HUES64 (cell line): ENCODE results near the gene MMP28. TPM values are rescaled to one million over a fixed set of nuclear protein-coding genes. Genes with fewer than 3 reads are reported as not detected.

Experiments
- H3K27ac ChIP-seq: 2 replicates; pipeline ENCODE4 v1.7.0; 2013; ENCODE audit warnings: low read depth, low read length, inconsistent platforms
- H3K27me3 ChIP-seq: 2 replicates; pipeline ENCODE4 v1.6.1; 2013; ENCODE audit warnings: mild to moderate bottlenecking, low read length; ENCODE audit not compliant: insufficient read depth
- H3K36me3 ChIP-seq: 2 replicates; pipeline ENCODE4 v1.6.1; 2013; ENCODE audit warnings: mild to moderate bottlenecking, low read length; ENCODE audit not compliant: insufficient read depth
- H3K4me1 ChIP-seq: 2 replicates; pipeline ENCODE4 v1.6.1; 2013; ENCODE audit warnings: mild to moderate bottlenecking, low read length, moderate library complexity; ENCODE audit not compliant: insufficient read depth
- H3K4me3 ChIP-seq: 2 replicates; pipeline ENCODE4 v1.5.1; 2013; ENCODE audit warnings: mild to moderate bottlenecking, low read length, moderate library complexity
- H3K9ac ChIP-seq: 2 replicates; pipeline ENCODE4 v1.6.1; 2013; ENCODE audit warnings: mild to moderate bottlenecking, low read depth, low read length
- H3K9me3 ChIP-seq: 2 replicates; pipeline ENCODE4 v1.6.1; 2013; ENCODE audit warnings: low read depth, low read length; ENCODE audit not compliant: insufficient read depth
- WGBS: fragments of 150-250, 120-280 bp; methylation state at CpG from one replicate; pipeline ENCODE4 v1.1.7; 2013; ENCODE audit warnings: missing lambda C conversion rate; 5-methylcytosine and 5-hydroxymethylcytosine counted together
- polyA plus RNA-seq, 2 experiments: library from polyadenylated mRNA; stranded (reverse); fragments of 50-300 nt; gene quantifications; one replicate each; pipeline ENCODE4 v1.2.3, GENCODE V29; 2013

The MMP28 gene, protein sequence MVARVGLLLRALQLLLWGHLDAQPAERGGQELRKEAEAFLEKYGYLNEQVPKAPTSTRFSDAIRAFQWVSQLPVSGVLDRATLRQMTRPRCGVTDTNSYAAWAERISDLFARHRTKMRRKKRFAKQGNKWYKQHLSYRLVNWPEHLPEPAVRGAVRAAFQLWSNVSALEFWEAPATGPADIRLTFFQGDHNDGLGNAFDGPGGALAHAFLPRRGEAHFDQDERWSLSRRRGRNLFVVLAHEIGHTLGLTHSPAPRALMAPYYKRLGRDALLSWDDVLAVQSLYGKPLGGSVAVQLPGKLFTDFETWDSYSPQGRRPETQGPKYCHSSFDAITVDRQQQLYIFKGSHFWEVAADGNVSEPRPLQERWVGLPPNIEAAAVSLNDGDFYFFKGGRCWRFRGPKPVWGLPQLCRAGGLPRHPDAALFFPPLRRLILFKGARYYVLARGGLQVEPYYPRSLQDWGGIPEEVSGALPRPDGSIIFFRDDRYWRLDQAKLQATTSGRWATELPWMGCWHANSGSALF
- polyA plus RNA-seq (2013, experiment 1 of 2): not detected
- polyA plus RNA-seq (2013, experiment 2 of 2): not detected

DNA sequence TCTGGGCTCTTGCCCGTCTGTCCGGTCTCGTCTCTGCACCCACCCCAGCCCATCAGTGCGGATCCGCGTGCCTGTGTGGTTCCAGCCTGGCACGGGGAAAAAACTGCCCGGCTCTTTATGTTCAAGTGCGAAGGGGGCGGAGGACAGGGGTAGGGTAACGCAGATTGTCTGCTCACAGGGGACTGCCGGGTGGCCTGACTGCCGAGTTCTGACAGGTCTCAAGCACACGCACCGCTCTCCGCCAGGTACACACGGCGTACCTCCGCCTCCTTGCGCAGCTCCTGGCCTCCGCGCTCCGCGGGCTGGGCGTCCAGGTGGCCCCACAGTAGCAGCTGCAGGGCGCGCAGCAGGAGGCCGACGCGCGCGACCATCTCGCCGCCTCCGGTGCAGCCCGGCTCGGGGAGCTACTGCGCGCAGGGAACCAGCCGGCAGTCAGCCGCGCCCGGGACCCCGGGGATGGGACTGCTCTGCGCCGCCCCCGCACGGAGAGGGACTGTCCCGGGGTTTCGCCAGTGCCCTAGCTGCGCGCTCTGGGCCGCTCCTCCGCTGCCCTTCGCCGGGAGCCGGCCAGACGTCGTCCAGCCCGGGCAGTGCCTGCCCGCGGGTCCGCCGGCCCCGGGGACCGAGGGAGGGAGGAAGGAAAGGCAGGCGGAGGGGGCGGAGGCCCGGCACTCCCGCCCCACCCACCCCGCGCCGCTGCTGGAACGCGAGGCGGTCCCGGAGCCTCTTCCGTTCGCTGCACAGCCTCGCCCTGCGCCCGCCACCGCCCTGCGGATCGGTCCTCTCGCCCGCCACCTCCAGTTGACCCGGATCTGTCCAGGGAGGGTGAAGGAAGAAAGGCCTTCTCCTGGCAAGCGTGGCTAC is at the start of gene MMP28:
Gene MMP28, minus strand, starts transcription at position 635 of the 864 bp plus-strand sequence. Its CDS starts 264 bp downstream, at position 371.
- WGBS: 2% methylated on average over 89 of the region's 89 CpGs
- H3K9ac ChIP-seq: no peak within 1 kb of the TSS
- H3K27me3 ChIP-seq: peaks cover 82% of the 10 kb centered on the region
- peak within 1 kb of the TSS; percentile 60 for H3K4me3 ChIP-seq
- peaks cover 2% of the 10 kb centered on the region; the same call in 1 of the 2 replicates for H3K4me1 ChIP-seq
- H3K27ac ChIP-seq: no peak within 1 kb of the TSS
- no peaks in the 10 kb centered on the region for H3K36me3 ChIP-seq
- no peaks in the 10 kb centered on the region for H3K9me3 ChIP-seq

DNA sequence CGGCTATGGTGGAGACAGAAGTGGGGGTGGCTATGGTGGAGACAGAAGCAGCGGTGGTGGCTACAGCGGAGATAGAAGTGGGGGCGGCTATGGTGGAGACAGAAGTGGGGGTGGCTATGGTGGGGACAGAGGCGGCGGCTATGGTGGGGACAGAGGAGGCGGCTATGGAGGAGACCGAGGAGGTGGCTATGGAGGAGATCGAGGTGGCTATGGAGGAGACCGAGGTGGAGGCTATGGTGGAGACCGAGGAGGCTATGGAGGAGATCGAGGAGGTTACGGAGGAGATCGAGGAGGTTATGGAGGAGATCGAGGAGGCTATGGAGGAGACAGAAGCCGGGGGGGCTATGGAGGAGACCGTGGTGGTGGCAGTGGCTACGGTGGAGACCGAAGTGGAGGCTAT is 49.1 kb upstream of the MMP28 start:
- H3K9ac ChIP-seq: no peak overlapping the region
- WGBS: 95% methylated on average over 19 of the region's 19 CpGs
- H3K4me1 ChIP-seq: no peaks in the 10 kb centered on the region
- H3K36me3 ChIP-seq: peaks cover 91% of the 10 kb centered on the region
- H3K4me3 ChIP-seq: no peak overlapping the region
- H3K27ac ChIP-seq: no peak overlapping the region
- no peaks in the 10 kb centered on the region for H3K27me3 ChIP-seq
- H3K9me3 ChIP-seq: no peaks in the 10 kb centered on the region

- Histone ChIP-seq H3K27ac (no peak overlapping the region), H3K9me3 (no peaks in the 10 kb centered on the region), H3K4me3 (no peak overlapping the region), H3K9ac (no peak overlapping the region), H3K36me3 (peaks cover 98% of the 10 kb centered on the region), H3K27me3 (no peaks in the 10 kb centered on the region), H3K4me1 (no peaks in the 10 kb centered on the region)
- 92% methylated on average over 2 of the region's 2 CpGs for WGBS
Measured at GRCh38 chr17:35843698-35844097, 48.3 kb upstream of the MMP28 start.

- Histone ChIP-seq H3K4me3 (no peak overlapping the region), H3K27me3 (no peaks in the 10 kb centered on the region), H3K9me3 (no peaks in the 10 kb centered on the region), H3K4me1 (no peaks in the 10 kb centered on the region), H3K36me3 (peaks cover 99% of the 10 kb centered on the region), H3K27ac (no peak overlapping the region), H3K9ac (no peak overlapping the region)
- 98% methylated on average over 5 of the region's 5 CpGs for WGBS
Measured at GRCh38 chr17:35842239-35842638, 46.8 kb upstream of the MMP28 start.

- Histone ChIP-seq H3K4me1 (no peaks in the 10 kb centered on the region), H3K4me3 (no peak overlapping the region), H3K36me3 (peaks cover 99% of the 10 kb centered on the region), H3K27me3 (no peaks in the 10 kb centered on the region), H3K9ac (no peak overlapping the region), H3K9me3 (no peaks in the 10 kb centered on the region), H3K27ac (no peak overlapping the region)
- WGBS: 94% methylated on average over 4 of the region's 4 CpGs
Measured at GRCh38 chr17:35841505-35841904, 46.1 kb upstream of the MMP28 start.

GRCh38 chr17:35841101-35841500 is 45.7 kb upstream of the MMP28 start:
- Histone ChIP-seq H3K9ac (no peak overlapping the region), H3K4me1 (no peaks in the 10 kb centered on the region), H3K36me3 (peaks cover 99% of the 10 kb centered on the region), H3K27ac (no peak overlapping the region), H3K4me3 (no peak overlapping the region), H3K9me3 (no peaks in the 10 kb centered on the region), H3K27me3 (no peaks in the 10 kb centered on the region)
- WGBS: 100% methylated on average over 3 of the region's 3 CpGs

GRCh38 chr17:35825206-35825605 is 29.8 kb upstream of the MMP28 start:
- WGBS: no CpG with 5 or more reads among the region's 1 CpG
- H3K4me3 ChIP-seq: no peak overlapping the region
- no peak overlapping the region for H3K9ac ChIP-seq
- H3K36me3 ChIP-seq: peaks cover 95% of the 10 kb centered on the region
- H3K27me3 ChIP-seq: no peaks in the 10 kb centered on the region
- H3K27ac ChIP-seq: no peak overlapping the region
- H3K9me3 ChIP-seq: no peaks in the 10 kb centered on the region
- H3K4me1 ChIP-seq: no peaks in the 10 kb centered on the region

GRCh38 chr17:35821308-35821707 is 25.9 kb upstream of the MMP28 start:
- WGBS: 95% methylated on average over 2 of the region's 2 CpGs
- H3K36me3 ChIP-seq: peaks cover 98% of the 10 kb centered on the region
- no peak overlapping the region for H3K27ac ChIP-seq
- no peaks in the 10 kb centered on the region for H3K27me3 ChIP-seq
- H3K9me3 ChIP-seq: no peaks in the 10 kb centered on the region
- no peak overlapping the region for H3K9ac ChIP-seq
- no peak overlapping the region for H3K4me3 ChIP-seq
- no peaks in the 10 kb centered on the region for H3K4me1 ChIP-seq

- 92% methylated on average over 1 of the region's 1 CpG for WGBS
- Histone ChIP-seq H3K27me3 (no peaks in the 10 kb centered on the region), H3K27ac (no peak overlapping the region), H3K9me3 (no peaks in the 10 kb centered on the region), H3K4me1 (no peaks in the 10 kb centered on the region), H3K9ac (no peak overlapping the region), H3K36me3 (peaks cover 98% of the 10 kb centered on the region), H3K4me3 (no peak overlapping the region)
Measured at GRCh38 chr17:35819455-35819854, 24.0 kb upstream of the MMP28 start.

GRCh38 chr17:35817196-35817595 is 21.8 kb upstream of the MMP28 start:
- Histone ChIP-seq H3K9ac (no peak overlapping the region), H3K36me3 (peaks cover 78% of the 10 kb centered on the region), H3K9me3 (no peaks in the 10 kb centered on the region), H3K27ac (no peak overlapping the region), H3K4me3 (no peak overlapping the region), H3K4me1 (no peaks in the 10 kb centered on the region), H3K27me3 (no peaks in the 10 kb centered on the region)
- no CpG with 5 or more reads among the region's 1 CpG for WGBS

- H3K27me3 ChIP-seq: no peaks in the 10 kb centered on the region
- H3K9ac ChIP-seq: no peak overlapping the region
- no peaks in the 10 kb centered on the region; the same call in 1 of the 2 replicates for H3K4me1 ChIP-seq
- no peaks in the 10 kb centered on the region for H3K9me3 ChIP-seq
- H3K36me3 ChIP-seq: peaks cover 78% of the 10 kb centered on the region
- 91% methylated on average over 5 of the region's 5 CpGs for WGBS
- no peak overlapping the region for H3K4me3 ChIP-seq
- no peak overlapping the region for H3K27ac ChIP-seq
Measured at GRCh38 chr17:35816723-35817122, 21.3 kb upstream of the MMP28 start.
